GM23338 (cell line): ENCODE data around the gene COG2. TPM values are rescaled to one million over a fixed set of nuclear protein-coding genes. Genes with fewer than 3 reads are reported as not detected.

ENCODE experiments used
- ATAC-seq: fragments of 200-7000 bp; cut with Tn5 transposase; 3 replicates; pipeline ENCODE4 v1.9.1; 2020
- DNase-seq: peaks from one replicate; pipeline ENCODE4 v3.0.0-alpha.2; 2015; ENCODE audit warnings: low spot score
- H2AFZ ChIP-seq: fragments of 200-600 bp; sonication (generic); 2 replicates; pipeline ENCODE4 v1.8.0; 2016; ENCODE audit warnings: antibody characterized with exemption, mild to moderate bottlenecking, moderate library complexity
- H3F3A ChIP-seq: fragments of 200-600 bp; sonication (generic); replicated peaks from 2 replicates; pipeline ENCODE4 v1.8.0; 2017; ENCODE audit warnings: antibody characterized with exemption, mixed run types, low read depth
- H3K27ac ChIP-seq: fragments of 200-600 bp; sonication (generic); 2 replicates; pipeline ENCODE4 v1.6.1; 2016; ENCODE audit warnings: low read depth
- H3K27me3 ChIP-seq: fragments of 200-600 bp; sonication (generic); 2 replicates; pipeline ENCODE4 v1.8.0; 2016; ENCODE audit warnings: mild to moderate bottlenecking, mixed run types, moderate library complexity; ENCODE audit not compliant: insufficient read depth
- H3K36me3 ChIP-seq: fragments of 200-600 bp; sonication (generic); 2 replicates; pipeline ENCODE4 v1.8.0; 2016; ENCODE audit warnings: mild to moderate bottlenecking; ENCODE audit not compliant: insufficient read depth
- H3K4me1 ChIP-seq: fragments of 200-600 bp; sonication (generic); 2 replicates; pipeline ENCODE4 v1.8.0; 2016; ENCODE audit warnings: mild to moderate bottlenecking, moderate library complexity; ENCODE audit not compliant: insufficient read depth
- H3K4me2 ChIP-seq: fragments of 200-600 bp; sonication (generic); 2 replicates; pipeline ENCODE4 v1.7.1; 2017; ENCODE audit warnings: mixed run types
- H3K4me3 ChIP-seq: fragments of 200-600 bp; sonication (generic); 2 replicates; pipeline ENCODE4 v1.6.1; 2016; ENCODE audit warnings: mixed run types
- H3K79me2 ChIP-seq: fragments of 200-600 bp; sonication (generic); replicated peaks from 2 replicates; pipeline ENCODE4 v1.8.0; 2017; ENCODE audit warnings: mild to moderate bottlenecking; ENCODE audit not compliant: insufficient read depth
- H3K9me2 ChIP-seq: fragments of 200-600 bp; sonication (generic); 2 replicates; pipeline ENCODE4 v1.8.0; 2017; ENCODE audit not compliant: insufficient read depth
- H4K20me1 ChIP-seq: fragments of 200-600 bp; sonication (generic); replicated peaks from 2 replicates; pipeline ENCODE4 v1.8.0; 2017; ENCODE audit warnings: mild to moderate bottlenecking; ENCODE audit not compliant: insufficient read depth
- H3K27ac Mint-ChIP-seq: 2 replicates; pipeline ENCODE4 v1.8.0; 2020; ENCODE audit warnings: inconsistent platforms, mild to moderate bottlenecking, moderate library complexity, mixed read lengths
- H3K27me3 Mint-ChIP-seq: 3 replicates; pipeline ENCODE4 v1.8.0; 2022; ENCODE audit warnings: low read depth, mild to moderate bottlenecking, moderate library complexity, mixed read lengths, inconsistent platforms; ENCODE audit not compliant: insufficient read depth, poor library complexity
- H3K36me3 Mint-ChIP-seq: 3 replicates; pipeline ENCODE4 v1.8.0; 2021; ENCODE audit warnings: low read depth, mild to moderate bottlenecking, inconsistent platforms, moderate library complexity, mixed read lengths
- H3K4me1 Mint-ChIP-seq: 3 replicates; pipeline ENCODE4 v1.8.0; 2020; ENCODE audit warnings: mild to moderate bottlenecking, inconsistent platforms, mixed read lengths
- H3K4me3 Mint-ChIP-seq: 3 replicates; pipeline ENCODE4 v1.8.0; 2021; ENCODE audit warnings: moderate library complexity, mild to moderate bottlenecking, inconsistent platforms, mixed read lengths
- H3K9me3 Mint-ChIP-seq: 3 replicates; pipeline ENCODE4 v1.8.0; 2020; ENCODE audit warnings: moderate library complexity, mild to moderate bottlenecking, inconsistent platforms, mixed read lengths
- CREB1 ChIP-seq: fragments of 250-450 bp; sonication (Bioruptor Pico); IDR thresholded peaks from 2 replicates; pipeline ENCODE4 v1.5.0; 2020; ENCODE audit warnings: low read depth, mild to moderate bottlenecking, moderate library complexity
- CTCF ChIP-seq, 2 experiments: fragments of 200-600 bp in 1 of 2; sonication (generic) in 1 of 2; conservative IDR thresholded peaks; 2 replicates each; pipeline versions ENCODE4 v1.5.1 to v1.6.1; 2016 to 2017; ENCODE audit warnings: antibody characterized with exemption in 2 of 2, low read depth in 2 of 2, mild to moderate bottlenecking in 2 of 2, moderate library complexity in 1 of 2
- EZH2 ChIP-seq: fragments of 200-600 bp; sonication (generic); IDR thresholded peaks from one replicate; pipeline ENCODE4 v1.8.0; 2017; ENCODE audit warnings: antibody characterized with exemption, mild to moderate bottlenecking, low read depth; ENCODE audit not compliant: unreplicated experiment
- EZH2phosphoT487 ChIP-seq: fragments of 200-600 bp; sonication (generic); IDR thresholded peaks from one replicate; pipeline ENCODE4 v1.8.1; 2018; ENCODE audit warnings: antibody characterized with exemption; ENCODE audit not compliant: unreplicated experiment
- JUNB ChIP-seq: IDR thresholded peaks from one replicate; pipeline ENCODE4 v1.6.1; 2016; ENCODE audit warnings: antibody characterized with exemption; ENCODE audit not compliant: unreplicated experiment
- NANOG ChIP-seq: IDR thresholded peaks from 2 replicates; pipeline ENCODE4 v1.6.1; 2016; ENCODE audit warnings: antibody characterized with exemption, borderline replicate concordance
- POLR2AphosphoS5 ChIP-seq: IDR thresholded peaks from 2 replicates; pipeline ENCODE4 v1.6.1; 2016; ENCODE audit warnings: antibody characterized with exemption, low read depth
- REST ChIP-seq: IDR thresholded peaks from one replicate; pipeline ENCODE4 v1.6.1; 2018; ENCODE audit warnings: antibody characterized with exemption; ENCODE audit not compliant: unreplicated experiment
- STAT1 ChIP-seq: IDR thresholded peaks from one replicate; pipeline ENCODE4 v1.6.1; 2016; ENCODE audit warnings: antibody characterized with exemption; ENCODE audit not compliant: unreplicated experiment
- ZNF114 ChIP-seq: fragments of 250-450 bp; sonication (Bioruptor Pico); IDR thresholded peaks from 2 replicates; pipeline ENCODE4 v1.5.0; 2020; ENCODE audit warnings: mild to moderate bottlenecking, moderate library complexity
- ZNF331 ChIP-seq: fragments of 250-450 bp; sonication (Bioruptor Pico); IDR thresholded peaks from 2 replicates; pipeline ENCODE4 v1.5.0; 2020; ENCODE audit warnings: low read depth, mild to moderate bottlenecking, moderate library complexity
- ZNF462 ChIP-seq: fragments of 250-450 bp; sonication (Bioruptor Pico); IDR thresholded peaks from 2 replicates; pipeline ENCODE4 v1.5.0; 2020; ENCODE audit warnings: mild to moderate bottlenecking, moderate library complexity
- polyA plus RNA-seq: library from polyadenylated mRNA; unstranded; fragments of >200 nt; fragmentation: Nextera tagmentation; extraction: Ambion mirVana; gene quantifications from 2 replicates; pipeline ENCODE4 v1.2.1, GENCODE V29; 2016
- total RNA-seq: library from RNA; depleted of rRNA; stranded (reverse); fragments of >200 nt; shearing (Covaris generic); gene quantifications from 2 replicates; pipeline ENCODE4 v1.2.3, GENCODE V29; 2014
- TF ChIP-seq, protein P1 (sequence below): IDR thresholded peaks from 2 replicates; pipeline ENCODE4 v1.6.1; 2016; ENCODE audit warnings: antibody characterized with exemption

Gene COG2
- total and polyA plus RNA-seq, 2 experiments from 2014 or later, result 35.8 to 38.5 TPM

GRCh38 chr1:230713138-230713537, 70.9 kb downstream of the COG2 start:
- Mint-ChIP-seq H3K9me3 (no peaks in the 10 kb centered on the region; the same call in 2 of the 3 replicates), H3K4me1 (peaks cover 14% of the 10 kb centered on the region), H3K4me3 (no peak overlapping the region), H3K27me3 (peaks cover 10% of the 10 kb centered on the region), H3K27ac (no peak overlapping the region), H3K36me3 (no peaks in the 10 kb centered on the region)
- Histone ChIP-seq H3K36me3 (no peaks in the 10 kb centered on the region), H3K4me3 (no peak overlapping the region), H3K9me2 (no peaks in the 10 kb centered on the region), H3K79me2 (no peaks in the 10 kb centered on the region), H3K27me3 (no peaks in the 10 kb centered on the region), H3K4me1 (no peaks in the 10 kb centered on the region), H2AFZ (no peak overlapping the region), H4K20me1 (no peaks in the 10 kb centered on the region), H3F3A (no peaks in the 10 kb centered on the region), H3K4me2 (no peak overlapping the region), H3K27ac (no peak overlapping the region)
- DNase-seq, result no peak
- ATAC-seq, result no peak
- no peak for TF ChIP-seq ZNF331 (CRISPR knock-in tag)
- no peak for TF ChIP-seq POLR2AphosphoS5
- TF ChIP-seq, protein P1, sequence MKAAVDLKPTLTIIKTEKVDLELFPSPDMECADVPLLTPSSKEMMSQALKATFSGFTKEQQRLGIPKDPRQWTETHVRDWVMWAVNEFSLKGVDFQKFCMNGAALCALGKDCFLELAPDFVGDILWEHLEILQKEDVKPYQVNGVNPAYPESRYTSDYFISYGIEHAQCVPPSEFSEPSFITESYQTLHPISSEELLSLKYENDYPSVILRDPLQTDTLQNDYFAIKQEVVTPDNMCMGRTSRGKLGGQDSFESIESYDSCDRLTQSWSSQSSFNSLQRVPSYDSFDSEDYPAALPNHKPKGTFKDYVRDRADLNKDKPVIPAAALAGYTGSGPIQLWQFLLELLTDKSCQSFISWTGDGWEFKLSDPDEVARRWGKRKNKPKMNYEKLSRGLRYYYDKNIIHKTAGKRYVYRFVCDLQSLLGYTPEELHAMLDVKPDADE, result no peak
- TF ChIP-seq ZNF114 (CRISPR knock-in tag), result no peak
- no peak for TF ChIP-seq NANOG
- no peak for TF ChIP-seq CREB1
- no peak for TF ChIP-seq EZH2phosphoT487
- no peak for TF ChIP-seq EZH2
- TF ChIP-seq JUNB, result no peak
- TF ChIP-seq CTCF (conservative IDR thresholded peaks at IDR 0.05; ENCODE audit: low read depth in 2 of 2), result no peak
- no peak for TF ChIP-seq REST
- no peak for TF ChIP-seq ZNF462
- no peak for TF ChIP-seq STAT1
